ENCODE data around the gene FBXL7.

The FBXL7 gene

DNA sequence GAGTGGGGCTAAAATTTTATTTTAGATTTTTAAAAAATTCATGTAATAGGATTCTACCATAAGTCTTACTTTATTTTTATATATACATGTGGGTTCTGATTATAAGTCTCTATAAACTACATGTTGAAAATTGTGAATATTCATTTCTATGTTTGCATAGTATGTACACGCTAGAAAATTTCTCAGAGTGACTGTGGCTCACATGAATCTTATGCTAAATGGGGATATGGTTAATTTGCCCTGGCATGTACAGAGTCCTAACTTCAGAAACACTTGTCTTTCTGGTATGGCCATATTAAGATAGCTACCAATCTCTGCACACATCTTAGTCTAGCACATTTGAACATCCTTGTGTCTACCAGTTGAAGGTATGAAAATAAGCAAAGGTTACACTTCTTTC lies 154.8 kb downstream of the FBXL7 start:
- no peak for DNase-seq

DNA sequence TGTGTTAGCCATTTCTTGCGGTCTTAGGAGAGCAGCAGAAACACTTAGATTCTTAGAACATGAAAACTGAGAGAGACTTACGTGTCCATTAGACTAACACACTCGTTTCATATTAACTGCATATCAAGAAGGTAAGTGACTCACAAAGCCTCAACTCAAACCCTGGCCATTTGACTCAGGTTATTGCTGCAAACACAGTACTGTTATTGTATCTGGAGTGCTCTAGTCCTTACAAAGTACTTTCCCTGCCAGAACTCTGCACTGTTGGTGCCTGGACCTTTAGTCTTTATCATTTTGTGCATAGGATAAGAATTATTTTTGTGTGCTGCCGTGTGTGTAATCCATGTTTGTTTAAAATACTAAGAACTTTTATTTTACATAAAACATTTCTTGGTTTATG lies 155.7 kb downstream of the FBXL7 start:
- DNase-seq: no peak

DNA sequence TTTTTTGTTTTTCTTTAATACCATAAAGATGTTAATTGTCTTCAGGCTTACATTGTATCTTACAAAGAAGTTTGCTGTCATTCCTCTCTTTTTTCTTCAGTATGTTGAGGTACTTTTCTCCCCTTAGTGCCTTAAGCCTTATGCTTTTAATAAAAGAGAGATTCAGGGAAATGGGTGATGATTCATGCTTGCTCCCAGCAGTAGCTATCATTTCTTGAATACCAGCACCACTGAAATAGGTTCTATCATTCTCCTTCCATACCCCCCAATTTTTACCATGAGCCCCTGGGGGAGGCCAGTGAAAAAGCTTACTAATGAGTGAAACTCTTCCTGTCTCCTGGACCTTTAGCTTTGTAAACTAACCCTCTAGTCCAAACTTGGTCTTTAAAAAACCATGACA lies 165.0 kb downstream of the FBXL7 start:
- DNase-seq: no peak

DNA sequence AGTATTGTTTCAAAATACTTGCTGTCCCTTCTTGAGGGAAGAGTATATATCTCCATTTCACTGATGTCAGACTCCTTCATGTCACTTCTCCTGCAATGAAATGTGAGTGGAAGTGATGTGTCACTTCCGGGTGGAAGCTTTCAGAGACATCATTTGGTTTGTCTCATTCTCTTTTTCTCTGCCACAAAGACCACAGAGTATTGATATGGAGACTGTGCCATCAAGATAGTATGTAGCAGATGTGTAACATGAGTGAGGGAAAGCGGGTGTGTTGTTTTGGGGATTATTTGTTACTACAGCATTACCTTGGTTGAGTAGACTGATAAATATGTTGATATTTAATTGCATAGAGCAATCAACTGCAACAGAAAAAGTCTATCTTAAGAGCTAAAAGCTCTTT lies 169.8 kb downstream of the FBXL7 start:
- no peak for DNase-seq

DNA sequence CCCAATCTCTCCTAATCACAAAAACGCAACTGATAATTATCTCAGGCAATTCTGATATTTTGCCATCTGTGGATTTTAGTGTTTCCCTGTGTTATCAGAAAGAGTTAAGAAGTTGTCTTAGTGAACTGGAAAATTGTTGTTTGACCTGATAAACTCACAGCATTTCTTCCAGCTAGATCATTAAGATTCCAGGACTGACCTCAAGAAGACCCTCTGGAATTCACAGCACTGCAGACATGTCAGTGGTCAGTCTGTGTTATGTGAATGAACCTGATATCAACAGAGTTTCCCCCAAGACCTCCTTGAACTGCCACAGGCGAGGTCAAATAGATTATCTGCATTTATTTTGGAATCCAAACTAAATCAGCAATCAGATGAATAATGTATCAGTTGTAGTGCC lies 174.7 kb downstream of the FBXL7 start:
- no peak for DNase-seq

DNA sequence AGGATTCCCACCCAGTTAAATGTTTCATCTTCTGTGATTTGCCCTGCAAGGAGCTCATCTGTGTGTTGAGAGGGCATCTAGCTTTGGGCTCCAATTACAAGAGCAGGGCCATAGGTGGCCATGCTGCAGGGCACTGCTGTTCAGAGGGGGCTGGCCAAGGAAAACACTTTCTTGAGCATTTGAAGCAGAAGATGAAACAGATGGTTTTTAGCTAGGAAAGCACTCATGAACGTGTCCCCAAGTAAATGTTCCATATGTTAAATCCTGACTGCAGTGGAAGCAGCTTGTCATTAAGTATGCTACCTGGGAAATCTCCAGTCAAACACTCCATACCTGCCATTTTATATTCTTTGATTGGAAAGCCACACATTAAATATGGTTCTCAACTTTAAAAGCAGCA lies 176.6 kb downstream of the FBXL7 start:
- no peak for DNase-seq

DNA sequence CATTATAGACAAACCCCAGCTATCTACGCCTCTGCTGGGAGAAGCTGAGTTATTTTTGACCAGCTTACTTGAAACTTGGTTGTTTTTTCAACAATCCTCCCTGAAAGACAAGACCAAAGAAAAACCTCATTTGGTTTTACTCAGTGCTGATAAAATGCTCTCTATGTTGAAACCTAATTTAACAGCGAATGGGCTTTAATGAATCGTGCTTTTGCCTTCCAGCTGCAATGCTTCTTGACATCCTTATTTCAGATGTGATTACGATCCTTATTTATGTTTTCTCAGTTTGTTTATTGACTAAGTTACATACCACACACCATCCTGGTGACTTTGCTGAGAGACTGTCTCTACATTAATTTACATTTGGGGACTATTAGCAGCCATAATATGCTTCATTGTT lies 179.2 kb downstream of the FBXL7 start:
- no peak for DNase-seq

DNA sequence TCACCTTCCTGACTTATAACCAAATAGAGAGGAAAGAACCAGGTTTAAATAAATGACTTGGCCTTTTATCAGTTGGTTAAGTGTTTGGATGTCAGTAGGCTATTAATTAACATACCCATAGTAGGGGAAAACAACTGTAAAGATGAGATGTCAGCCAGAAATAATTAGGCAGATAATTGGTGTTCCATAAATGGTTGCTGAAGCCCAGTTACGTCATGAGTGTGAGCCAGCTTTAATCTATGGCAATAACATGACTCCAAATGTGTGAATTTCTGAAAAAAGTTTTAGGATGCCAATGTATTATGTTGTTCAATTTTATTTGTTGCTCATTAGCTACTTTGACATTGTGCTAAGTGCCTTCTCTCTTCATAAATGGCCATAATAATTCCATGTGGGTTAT lies 180.5 kb downstream of the FBXL7 start:
- no peak for DNase-seq

DNA sequence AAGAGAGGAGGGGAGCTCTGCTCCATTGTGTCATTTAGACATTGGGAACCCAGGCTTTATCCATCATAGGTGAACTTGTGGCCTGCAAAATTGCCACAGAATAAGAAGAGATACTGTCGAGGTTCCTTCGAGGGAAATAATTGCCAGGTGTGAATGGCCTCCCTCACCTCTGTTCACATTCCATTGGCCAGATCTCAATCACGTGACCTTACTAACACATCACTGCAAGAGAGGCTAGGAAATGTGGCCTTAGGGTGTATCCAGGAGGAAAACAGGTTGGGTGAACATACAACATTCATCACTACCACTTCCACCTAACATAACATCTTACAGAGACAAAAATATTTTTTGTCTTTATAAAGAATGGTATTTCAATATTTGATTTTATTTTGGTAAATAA lies 182.1 kb downstream of the FBXL7 start:
- DNase-seq: no peak

DNA sequence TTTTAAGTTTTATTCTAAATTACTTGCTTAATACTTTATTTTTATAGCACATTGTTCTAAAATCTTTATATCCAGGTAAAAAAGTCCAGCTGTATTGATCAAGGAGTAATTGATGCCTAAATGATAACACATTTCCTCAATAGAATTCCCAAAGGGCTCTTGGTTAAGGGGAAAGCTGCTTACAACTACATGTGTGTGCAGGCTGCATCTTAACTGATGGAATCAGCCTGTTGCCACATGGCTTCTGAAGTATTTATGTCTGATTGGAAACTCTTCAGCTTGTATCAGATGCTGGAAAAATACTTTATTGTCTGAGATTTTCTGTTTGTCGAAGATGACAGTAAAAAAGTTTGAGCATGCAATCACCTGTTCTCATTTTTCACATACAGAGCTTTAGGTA lies 182.6 kb downstream of the FBXL7 start:
- DNase-seq: no peak

DNA sequence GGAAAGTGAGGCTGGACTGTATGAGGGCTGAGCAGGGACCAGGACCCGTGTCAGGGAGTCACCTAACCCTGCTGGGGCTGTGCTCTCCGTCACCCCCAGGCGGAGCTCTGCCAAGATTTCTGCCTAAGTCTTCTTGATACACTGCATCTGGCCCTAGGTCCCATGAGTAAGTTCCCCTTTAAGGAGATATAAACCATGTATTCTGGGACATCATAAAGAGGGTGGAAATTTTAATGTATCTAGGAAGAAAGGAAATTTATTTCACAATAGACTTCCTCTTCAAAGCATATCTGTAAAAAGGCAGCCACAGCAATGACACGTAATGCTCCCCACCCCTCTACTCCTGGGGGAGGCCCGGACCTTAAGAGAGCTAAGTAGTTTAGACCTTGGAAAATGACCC lies 183.4 kb downstream of the FBXL7 start:
- no peak for DNase-seq

DNA sequence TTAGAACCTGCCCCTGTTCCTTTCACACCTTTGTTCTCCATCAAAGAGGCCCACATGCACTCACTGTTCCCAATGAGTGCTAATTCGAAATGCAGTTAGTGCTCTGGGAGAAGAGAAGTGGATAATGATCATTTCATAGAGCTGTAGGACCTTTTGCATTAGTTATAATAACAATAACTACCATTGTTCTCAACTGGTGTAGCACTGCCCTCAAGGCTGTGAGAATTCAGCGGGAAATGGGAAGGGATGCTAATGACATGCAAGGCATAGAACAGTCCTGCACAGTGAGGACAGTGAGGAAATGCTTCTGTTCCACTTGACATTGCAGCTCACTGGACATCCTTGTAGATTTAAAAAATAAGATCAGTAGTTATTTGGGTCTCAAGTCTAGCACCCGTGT lies 187.4 kb downstream of the FBXL7 start:
- DNase-seq: peak in 4 of 56 donors; percentile 2 to 31 (median 6)

DNA sequence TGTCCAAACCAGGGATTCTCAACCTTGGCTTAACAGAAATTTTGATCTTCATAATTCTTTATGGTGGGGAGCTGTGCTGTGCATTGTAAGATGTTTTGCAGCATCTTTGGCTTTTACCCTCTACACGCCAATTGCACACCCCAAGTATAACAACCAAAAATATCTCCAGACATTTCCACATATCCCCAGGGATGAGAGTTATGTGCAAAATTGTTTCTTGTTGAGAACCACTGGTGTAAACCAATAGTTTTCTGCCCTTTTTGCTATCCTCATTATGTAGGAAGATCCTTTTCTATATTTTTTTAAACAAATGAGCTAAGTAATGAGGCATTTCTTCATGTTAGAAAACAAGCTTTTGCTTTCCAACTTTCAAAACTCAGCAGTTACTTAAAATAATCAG lies 189.9 kb downstream of the FBXL7 start:
- DNase-seq: no peak

DNA sequence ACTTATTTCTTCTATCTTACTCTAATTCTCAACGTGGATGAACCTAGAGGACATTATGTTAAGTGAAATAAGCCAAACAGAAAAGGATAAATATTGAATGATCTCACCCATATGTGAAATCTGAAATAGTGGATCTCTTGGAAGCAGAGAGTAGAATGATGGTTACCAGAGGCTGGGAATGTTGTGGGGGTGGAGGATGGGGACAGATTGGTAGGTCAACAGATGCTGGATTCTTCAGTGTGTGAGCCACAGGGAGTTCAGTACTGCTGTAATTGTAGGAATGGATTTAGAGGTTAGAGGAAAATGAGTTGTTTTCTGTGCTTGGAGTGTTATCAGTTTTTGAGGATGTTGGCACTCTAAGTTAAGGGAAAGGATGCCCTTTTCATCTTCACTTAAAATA lies 190.6 kb downstream of the FBXL7 start:
- no peak for DNase-seq

DNA sequence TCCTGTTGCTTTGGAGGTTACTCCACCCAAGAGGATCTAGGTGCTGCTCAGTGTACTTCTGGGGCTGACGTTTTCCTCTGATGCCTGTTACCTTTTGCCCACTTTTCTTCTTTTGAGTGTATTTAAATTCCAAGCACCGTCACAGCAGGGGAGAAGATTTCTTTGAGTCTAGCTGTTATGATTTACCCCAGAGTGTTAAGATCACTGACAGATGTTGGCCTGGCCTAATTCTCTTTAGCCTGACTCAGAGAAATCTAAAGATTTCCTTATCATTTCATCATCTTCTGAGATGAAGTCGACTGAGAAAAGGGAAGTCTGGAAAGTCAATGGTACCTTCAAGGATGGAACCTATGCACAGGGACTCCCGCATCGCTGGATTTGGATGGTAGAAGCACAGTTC lies 191.5 kb downstream of the FBXL7 start:
- DNase-seq: no peak

DNA sequence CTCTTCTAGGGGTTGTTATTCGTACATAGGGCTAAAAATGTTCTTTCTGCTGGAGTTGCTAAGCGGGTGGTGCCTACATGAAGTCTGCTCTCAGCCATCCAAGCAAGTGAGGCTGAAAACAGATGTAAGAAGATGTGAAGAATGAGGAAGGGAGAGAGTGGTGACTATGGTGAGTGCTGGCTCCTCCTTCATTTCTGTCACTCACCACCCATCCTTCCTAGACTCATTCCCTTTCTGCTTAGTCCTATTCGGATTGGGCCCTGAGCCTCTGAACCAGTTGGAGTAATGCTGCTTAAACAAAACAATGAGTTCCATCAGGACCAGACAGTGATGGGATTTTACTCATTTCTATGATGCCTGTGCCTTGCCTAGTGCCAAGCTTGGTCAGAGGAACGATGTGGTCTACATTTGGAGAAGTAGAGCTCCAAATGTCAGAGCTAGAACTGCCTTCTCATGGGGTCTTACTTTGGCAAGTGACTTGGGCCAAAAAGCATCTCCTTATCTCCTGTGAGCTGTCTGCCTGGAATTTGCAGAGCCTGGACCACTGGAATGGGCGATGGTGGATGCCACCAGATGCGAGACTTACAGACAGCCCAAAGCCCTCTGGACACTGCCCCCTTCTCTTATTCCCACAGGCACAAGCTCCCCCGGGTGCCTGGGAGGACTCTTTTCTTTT lies 192.9 kb downstream of the FBXL7 start:
- DNase-seq: no peak

DNA sequence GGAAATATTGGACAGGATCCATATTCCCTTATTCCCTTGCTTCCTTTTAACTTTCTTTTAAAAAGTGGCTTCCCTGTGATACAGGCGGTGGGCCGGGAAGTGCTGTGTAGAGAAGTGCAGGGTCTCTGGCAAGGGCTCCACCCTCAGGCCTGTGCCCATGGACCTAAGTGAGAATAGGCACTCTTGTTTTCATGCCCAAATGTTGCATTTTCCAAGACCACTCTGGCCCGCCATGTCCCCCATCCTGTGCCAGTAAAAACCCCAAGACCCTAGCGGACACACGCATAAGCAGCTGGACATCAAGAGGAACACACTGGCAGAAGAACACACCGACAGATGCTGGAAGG lies 193.4 kb downstream of the FBXL7 start:
- no peak for DNase-seq

DNA sequence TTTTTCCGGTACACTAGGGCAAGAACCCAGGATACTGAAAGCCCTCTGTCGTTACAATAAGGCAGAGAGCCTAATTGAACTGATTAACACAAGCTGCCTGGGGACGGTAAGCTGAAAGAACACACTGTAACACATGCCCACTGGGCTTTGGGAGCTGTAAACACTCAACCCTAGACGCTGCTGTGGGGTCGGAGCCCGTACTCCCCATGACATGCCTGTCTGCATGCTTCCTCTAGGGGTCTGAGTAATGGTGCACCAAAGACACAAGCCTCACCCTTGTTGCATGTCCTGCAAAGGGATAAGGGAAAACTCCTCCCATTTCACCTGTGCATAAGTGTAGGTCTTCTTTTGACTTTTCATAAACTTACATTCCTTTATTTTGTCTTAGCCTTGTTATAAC lies 194.0 kb downstream of the FBXL7 start:
- DNase-seq: no peak

DNA sequence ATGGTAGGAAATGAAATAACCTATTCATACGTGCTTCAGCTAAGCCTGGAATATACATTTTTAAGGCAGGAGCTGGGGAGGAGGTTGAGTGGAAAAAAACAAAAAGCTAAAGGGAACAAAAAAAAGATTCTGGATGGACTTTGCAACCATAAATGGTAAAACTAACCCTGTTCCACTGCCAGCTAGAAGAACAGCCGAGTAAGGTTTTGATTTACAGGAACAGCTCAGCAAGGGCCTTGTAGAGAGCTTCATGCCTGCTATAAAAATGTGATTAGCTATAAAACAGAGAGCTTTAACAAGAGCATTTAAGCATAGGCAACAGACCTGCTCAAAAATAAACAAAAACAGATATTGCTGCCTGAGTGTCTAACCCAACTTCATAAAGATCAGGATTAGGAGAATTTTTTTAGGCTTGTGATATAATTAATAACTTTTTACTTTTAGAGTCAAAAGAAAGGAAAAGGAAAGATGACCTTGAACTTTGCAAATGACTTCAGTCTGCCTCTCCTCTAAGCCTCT lies 194.8 kb downstream of the FBXL7 start:
- DNase-seq: no peak

DNA sequence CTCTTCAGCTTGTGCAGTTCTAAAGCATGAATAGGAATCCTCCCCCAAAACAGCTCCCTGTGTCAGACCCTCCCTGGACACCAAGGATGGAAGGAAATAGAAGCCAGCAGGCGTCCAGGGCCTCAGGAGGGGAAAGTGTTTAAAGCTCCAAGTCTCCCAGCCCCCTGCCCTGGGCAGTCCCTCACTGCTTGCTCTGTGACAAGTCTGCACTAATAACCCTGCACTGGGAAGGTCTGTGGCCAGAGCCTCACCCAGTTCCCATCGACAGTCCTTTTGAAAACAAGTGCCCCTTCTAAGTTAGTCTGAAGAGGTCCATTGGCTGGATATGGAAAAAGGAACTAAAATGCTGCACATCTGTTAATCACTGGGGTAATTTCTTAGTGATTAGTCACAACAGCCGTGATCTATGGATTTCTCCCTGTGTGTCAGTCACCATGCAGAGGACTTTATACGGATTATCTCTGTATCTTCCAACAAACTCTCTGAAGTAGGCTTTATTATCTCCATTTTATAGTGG lies 195.3 kb downstream of the FBXL7 start:
- no peak for DNase-seq

DNA sequence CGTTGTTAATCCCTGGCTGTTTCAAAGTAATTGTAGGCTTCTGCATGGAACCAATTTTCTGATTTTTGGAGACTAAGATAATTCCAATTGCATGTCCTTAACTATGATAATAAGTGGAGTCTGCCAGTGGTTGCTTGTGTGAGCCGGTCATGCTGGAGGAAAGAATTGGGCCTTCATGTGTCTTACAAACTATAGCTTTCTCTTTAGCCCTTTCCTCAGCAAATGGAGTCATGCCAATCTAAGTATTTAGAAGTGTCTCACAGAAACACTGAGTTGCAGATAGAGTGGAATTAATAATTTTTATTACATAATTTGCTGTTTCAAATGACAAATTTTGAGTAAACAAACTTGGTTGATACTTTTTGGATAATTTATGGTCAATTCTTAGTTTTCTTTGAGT lies 200.4 kb downstream of the FBXL7 start:
- no peak for DNase-seq

DNA sequence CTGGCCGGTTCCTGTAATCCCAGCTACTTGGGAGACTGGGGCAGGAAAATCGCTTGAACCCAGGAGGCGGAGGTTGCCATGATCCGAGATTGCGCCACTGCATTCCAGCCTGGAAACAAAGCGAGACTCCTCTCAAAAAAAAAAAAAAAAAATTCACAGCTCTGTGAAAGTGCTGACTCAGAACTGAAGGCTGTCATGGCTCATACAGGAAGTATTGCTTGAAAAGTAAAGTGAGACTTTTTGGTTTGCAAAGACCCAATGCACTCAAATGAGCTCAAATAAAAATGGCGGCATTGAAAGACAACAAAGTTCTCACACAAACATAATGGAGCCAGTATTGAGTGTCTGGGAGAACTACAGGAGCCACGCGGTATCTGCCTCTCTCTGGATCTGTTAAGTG lies 202.1 kb downstream of the FBXL7 start:
- no peak for DNase-seq

DNA sequence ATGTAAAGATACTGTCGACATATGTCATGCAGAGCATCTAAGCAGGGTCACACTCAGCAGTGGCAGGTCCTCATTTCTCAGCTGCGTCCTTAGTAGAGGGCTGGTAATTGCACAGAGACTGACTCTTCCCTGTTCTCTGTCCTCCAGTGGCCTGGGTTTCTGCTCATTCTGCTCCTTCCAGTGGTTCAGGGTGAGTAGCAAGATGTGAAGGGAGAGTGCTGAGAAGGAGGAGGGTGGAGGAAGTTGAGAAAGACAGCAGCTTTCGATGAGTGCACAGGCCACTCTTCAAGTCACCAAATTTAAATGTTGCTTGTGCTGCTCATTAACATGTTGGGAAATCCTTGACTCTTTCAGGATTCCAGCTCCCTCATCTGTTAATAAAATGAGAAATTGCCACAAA lies 203.9 kb downstream of the FBXL7 start:
- DNase-seq: no peak

DNA sequence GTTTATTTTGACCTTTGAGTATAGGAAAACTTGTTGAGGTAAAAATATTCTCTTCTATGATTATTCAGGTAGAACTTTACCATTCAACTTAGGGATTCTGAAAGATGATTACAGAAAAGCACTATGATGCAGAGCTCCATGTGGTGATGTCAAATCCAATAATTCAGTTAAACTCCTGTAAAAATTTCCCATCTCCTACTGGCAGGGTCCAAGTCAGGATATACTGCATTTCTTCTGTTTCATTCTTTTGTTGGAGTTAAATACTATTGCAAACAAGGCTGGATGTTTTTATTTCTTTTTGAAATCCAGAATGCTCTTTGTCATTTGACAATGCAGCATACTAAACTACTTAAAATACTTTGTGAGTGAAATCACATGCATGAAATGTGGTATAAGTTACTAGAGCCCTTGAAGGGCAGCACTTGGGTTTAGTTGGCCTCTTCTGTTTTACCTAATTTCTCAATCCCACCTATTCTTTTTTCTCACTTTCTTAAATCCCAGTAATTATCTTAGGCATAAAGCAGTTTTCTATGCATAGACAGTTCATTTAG lies 204.5 kb downstream of the FBXL7 start:
- no peak for DNase-seq

Data from amygdala (tissue), 56 donors.